Ramos (cell line): ENCODE measurements around the gene KRTAP5-2.
"Not testable (repeated sequence)": the region's sequence is repeated elsewhere in the genome, so short reads cannot be mapped to it uniquely, and the experiment has no call there.

Source experiments
- in situ Hi-C: fragments of 300-500 bp; cut with MboI; formaldehyde crosslinking; loops from one replicate; pipeline ENCODE4 v1.14.3; 2022; ENCODE audit warnings: low sequenced_read_pairs; ENCODE audit not compliant: unreplicated experiment

KRTAP5-2 gene

DNA sequence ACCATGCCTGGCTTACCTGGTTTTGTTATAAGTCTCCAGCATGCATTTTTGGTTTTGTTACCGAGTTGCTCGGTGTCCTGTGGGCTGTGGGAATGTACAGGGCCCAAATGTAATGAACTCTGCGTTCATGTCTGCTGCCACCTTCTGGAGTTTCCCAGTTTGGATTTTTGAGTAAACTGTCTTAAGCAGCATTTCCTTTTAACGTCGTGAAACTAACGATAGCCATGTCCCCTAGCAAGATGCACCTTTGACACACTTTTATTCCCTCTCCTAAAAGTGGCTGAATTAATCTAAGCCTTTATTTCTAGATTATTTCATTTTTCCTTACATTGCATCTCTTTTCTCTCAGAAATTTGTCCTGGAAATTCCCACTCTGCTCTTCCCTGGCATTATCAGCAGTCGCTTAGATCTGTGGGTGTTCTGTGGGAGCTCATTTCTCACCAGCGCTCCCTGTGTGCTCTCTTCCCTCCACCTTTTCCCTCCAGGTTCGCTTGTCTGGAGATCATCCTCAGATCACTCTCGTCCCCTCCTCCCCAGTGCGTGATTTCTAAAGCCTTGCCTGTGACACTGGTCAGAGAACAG lies 2.0 kb downstream of the KRTAP5-2 start:
- in situ Hi-C loops: not testable (repeated sequence)

DNA sequence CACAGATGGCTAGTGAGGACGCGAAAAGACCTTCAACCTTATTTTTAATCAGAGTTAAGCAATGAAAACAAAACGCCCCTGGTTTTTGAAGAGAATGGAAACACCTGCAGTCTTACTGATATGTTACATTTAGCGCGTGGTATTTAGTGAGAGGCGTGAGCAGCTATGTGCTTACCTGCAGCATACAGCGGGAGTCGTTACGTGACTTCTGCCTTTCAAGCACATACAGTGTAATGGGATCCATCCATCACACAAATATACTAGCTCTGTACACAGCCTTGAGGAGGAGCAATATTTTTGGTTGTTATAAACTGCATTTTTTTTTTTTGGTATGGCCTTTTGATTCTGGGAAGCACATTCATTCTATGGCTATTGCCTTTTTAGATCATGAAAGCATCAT lies 5.5 kb downstream of the KRTAP5-2 start:
- in situ Hi-C loops: no loop called here

DNA sequence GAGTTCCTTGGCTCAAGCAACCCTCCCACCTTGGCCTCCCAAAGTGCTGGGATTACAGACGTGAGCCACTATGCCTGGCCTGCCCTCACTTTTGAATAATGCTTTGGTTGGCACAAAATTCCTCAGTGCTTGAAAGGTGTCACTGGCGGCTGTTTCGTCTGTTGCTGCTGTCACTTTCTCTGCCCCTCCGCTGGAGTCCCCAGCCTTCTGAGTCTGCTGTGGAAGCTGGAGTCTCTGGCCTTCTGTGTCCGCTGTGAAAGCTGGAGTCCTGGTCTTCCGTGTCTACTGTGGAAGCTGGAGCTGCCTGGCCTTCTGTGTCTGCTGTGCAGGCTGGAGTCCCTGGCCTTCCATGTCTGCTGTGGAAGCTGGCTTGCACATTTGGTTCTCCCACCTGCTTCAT lies 8.1 kb downstream of the KRTAP5-2 start:
- in situ Hi-C loops: no loop called here

DNA sequence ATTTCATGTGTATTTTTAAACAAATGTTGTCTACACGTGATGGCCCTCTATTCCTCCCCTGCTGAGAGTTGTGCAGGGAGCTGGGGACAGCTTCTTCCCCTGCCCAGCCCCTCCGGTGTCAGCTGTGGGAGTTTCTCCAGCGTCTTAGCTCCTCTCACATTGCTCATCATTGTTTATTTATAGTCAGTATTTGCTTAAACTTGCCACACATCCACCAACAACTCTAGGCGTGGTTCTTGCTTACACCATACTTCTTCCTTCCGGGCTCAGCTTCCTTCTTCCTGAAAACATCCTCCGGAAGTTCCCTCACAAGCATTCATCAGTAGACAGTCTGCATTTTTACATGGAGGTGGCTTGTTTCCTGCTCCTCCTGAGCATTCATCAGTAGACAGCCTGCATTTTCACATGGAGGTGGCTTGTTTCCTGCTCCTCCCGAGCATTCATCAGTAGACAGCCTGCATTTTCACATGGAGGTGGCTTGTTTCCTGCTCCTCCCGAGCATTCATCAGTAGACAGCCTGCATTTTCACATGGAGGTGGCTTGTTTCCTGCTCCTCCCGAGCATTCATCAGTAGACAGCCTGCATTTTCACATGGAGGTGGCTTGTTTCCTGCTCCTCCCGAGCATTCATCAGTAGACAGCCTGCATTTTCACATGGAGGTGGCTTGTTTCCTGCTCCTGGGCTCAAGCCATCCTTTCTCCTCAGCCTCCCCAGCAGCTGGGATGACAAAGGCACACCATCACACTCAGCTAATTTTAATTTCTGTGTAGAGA lies 8.7 kb downstream of the KRTAP5-2 start:
- in situ Hi-C loops: not testable (repeated sequence)

DNA sequence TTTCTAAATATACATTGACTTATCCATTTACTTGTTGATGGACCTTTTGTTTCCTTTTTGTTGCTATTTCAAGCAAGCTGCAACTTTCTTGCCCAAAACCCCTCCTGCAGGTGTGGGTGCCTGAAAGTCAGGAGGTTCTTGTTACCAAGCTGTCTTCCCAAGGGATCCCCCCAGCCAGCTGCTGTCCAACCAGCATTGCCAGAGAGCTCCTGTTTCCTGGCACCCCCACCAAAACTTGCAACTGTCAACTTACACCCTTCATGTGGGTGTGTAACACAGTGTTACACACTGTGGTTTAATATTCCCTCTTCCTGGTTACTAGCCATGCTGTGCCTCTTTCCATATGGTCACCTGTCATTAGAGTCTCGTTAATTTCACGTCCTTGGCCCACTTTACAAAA lies 11.4 kb downstream of the KRTAP5-2 start:
- in situ Hi-C loops: no loop called here

DNA sequence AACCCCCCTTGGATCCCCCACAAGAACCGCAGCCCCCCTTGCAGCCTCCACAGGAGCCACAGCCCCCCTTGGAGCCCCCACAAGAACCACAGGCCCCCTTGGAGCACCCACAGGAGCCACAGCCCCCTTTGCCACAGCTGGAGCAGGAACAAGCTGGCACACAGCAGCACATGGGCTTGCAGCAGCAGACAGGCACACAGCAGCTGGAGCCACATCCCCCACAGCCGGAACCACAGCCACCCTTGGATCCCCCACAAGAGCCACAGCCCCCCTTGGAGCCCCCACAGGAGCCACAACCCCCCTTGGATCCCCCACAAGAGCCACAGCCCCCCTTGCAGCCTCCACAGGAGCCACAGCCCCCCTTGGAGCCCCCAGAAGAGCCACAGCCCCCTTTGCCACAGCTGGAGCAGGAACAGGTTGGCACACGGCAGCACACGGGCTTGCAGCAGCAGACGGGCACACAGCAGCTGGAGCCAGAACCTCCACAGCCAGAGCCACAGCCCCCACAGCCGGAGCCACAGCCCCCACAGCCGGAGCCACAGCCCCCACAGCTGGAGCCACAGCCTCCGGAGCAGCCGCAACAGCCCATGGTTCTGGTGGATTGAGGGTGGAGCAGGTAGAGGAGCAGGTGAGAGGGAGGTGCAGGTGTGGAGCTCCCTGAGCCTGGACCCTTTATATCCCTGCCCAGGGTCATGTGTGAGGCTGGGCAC lies 13.3 kb downstream of the KRTAP5-2 start, which contains the start of gene KRTAP5-1:
Gene KRTAP5-1 (minus strand): TSS at position 623 of the 710 bp plus-strand sequence. CDS start 34 bp downstream, at position 589.
- in situ Hi-C loops: not testable (repeated sequence)

DNA sequence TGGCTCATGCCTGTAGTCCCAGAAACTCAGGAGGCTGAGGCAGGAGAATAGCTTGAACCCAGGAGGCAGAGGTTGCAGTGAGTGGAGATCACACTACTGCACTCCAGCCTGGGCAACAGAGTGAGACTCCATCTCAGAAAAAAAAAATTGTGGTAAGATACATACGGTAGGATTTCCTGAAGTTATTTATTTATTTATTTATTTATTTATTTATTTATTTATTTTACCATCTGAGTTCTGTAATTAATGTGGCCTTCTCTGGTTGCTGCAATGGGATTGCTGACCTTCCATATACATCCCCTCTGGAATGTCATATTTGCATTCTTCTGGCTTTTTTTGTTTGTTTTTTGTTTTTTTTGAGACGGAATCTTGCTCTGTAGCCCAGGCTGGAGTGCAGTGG lies 15.2 kb downstream of the KRTAP5-2 start:
- in situ Hi-C loops: not testable (repeated sequence)

DNA sequence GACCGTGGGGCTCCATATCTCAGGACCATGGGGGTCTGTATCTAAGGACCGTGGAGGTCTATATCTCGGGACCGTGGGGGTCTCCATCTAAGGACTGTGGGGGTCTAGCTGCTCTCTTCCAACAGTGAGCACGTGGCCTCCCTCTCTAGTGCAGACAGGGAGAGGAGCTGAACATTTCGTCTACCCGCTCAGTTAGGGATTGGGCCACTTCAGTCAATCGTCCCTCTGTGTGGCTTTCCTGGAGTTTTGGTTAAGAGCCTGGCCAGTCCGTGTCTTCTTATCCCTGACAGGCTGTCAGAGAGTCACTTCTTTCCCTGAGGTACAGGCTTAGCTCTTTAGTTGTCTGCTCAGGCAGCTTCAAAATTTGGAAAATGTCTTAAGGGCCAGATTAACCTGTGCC lies 16.1 kb downstream of the KRTAP5-2 start:
- in situ Hi-C loops: no loop called here

DNA sequence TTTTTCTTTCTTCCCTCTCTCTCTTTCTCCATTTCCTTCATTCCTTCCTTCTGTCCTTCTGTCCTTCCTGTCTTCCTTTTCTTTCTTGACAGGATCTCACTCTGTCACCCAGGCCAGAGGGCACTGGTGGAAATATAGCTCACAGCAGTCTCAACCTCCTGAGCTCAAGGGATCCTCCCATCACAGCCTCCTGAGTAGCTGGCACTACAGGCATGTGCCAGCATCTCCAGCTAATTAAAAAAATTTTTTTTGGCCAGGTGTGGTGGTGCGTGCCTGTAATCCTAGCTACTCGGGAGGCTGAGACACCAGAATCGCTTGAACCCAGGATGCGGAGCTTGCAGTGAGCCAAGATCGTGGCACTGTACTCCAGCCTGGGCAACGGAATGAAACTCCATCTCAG lies 21.3 kb downstream of the KRTAP5-2 start:
- in situ Hi-C loops: no loop called here

DNA sequence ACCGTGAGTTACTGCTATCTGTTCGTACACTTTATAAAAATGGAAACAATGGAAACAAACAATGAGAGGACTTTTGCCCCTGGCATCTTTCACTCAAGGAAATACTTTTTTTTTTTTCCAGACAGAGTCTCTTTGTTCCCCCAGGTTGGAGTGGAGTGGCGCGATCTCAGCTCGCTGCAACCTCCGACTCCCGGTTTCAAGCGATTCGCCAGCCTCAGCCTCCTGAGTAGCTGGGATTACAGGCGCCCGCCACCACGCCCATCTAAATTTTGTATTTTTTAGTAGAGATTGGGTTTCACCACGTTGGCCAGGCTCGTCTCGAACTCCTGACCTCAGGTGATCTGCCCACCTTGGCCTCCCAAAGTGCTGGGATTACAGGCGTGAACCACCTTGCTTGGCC lies 22.3 kb downstream of the KRTAP5-2 start:
- in situ Hi-C loops: not testable (repeated sequence)

DNA sequence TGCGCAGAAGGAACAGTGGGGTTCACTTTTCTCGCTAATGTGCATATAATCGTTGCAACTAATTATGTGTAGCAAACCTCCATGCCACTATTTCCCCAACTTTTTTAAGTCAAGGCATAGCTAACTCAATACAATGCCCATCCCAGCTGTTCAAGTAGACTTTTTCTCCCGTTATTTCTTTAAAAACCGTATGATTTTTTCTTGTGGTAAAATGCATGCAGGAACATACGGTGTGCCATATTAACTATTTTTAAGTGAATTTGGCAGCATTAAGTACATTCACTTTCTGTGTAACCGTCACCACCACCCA lies 23.2 kb downstream of the KRTAP5-2 start:
- in situ Hi-C loops: no loop called here

DNA sequence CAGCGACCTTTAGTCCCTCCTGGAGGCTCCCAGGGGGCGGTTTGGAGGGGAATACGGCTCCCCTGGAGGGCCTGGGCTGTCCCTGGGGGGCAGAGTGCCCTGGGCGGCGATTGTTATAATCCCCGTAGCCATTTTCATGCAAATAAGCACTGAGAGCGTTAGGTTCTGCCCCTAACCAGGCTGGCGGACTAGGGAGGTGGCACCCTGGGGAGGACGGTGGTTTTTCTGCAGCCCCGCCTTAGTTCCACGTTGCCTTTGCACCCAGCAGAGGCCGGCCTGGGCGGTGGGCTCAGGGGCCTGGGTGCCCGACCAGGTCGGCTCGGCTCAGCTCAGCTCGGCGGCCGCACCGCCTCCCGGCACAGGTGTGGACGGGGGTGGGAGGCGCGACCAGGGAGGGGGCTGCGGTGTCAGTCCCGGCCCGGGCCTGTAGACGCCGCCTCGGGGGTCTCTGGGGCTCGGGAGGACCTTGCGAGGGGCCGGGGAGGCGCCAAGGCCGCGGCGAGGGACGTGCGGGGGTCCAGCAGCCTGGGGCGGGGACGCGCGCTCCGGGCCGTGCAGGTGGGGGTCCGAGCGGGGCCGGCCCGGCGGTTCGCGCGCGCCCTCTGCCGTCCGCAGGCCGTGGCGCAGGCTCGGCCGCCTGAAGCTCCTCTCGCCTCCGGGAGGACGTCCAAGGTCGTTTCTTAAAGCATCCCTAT lies 23.7 kb downstream of the KRTAP5-2 start:
- in situ Hi-C loops: no loop called here

DNA sequence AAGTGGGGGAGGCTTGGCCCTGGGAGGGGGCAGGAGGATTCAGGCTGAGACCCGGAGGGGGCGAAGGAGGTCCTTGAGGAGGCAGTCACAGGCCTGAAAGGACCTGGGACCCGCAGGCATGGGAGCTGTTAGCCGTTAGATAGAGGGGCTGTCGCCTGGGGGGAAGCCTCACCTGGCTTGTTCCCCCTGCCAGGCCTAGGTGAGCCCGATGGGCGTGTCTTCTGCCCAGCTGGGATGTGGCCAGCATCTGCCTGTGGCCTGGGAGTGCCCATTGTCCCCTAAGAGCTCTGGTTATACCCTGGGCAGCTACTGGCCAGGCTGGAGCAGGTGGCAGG lies 24.2 kb downstream of the KRTAP5-2 start:
- in situ Hi-C loops: no loop called here

DNA sequence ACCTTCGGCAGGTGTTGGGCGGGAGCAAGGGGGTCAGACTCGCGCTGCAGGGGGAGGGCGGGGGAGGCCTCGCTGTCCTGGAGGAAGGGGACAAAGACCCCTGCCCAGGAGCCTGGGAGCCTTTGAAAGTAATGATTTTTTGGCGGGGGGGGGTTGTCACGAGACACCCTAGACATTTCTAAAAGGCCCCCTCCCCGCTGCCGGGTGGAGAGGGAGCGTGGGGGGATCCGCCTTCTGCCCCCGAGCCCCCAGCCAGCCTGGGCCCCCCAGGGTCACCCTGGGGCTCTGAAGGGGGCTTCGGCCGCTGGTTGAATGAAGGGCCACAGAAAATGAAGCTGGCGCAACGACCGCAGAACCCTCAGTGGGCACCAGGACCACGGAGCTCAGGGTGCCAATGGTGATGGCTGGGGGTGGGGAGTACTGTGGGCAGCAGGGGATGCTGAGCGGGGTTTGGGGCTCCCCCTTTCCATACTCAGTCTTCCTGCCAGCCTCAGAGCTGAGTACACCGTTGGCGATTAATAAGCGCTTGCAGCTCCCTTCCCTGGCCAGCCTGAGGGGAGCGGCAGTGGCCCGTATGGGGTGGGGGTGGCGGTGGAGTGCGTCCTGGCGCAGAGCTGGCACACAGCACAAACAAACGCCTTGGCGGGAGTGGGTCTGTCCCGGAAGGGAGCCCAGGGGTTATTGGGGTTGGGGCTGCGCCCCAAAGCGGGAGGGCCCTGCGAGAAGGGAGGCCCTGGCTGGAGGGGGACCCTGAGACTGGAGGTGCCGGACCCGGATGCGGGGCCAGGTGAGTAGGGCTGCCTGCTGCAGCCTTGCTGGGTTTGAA lies 24.8 kb downstream of the KRTAP5-2 start:
- in situ Hi-C loops: no loop called here

DNA sequence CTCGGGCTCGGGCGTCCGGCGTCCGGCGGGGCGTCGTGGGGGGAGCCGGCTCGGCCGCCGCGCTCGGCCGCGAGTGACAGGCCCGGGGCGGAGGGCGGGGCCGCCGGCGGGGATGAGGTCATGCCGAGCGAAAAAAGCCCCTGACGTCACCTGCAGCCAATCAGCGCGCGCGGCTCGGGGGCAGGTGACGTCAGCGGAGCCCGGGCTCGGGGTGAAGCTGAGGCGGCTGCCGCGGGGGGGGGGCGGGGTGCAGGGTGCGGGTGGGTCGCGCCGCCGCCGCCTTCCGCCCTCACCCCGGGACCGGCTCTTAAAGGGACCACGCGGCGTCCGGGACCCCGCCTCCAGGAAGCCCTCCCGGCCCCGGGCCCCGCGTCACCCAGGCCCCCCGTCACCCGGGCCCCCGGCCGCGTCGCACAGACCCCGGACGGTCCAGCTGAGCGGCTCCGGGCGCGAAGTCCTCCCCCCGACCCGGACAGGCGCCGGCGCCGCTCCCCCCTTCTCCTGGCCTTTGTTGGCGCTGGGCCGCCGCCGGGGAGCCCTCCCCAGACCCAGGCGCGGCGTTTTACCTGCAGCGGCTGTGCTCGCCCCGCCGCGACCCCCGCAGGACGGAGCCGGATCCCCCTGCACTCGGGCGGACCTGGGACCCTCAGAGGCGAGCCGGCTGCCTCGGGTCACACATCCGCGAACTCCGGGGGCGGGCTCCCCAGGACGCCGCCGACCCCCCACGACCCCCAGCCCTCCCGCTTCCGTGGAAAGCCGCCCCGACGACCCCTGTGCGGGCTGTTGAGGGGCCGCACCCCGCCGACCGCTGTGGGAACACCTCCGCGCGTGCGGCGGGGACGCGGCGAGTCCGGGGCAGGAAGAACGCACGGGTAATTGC lies 25.7 kb downstream of the KRTAP5-2 start, which contains the start of gene DUSP8:
Gene DUSP8 (minus strand): TSS at position 75 of the 880 bp plus-strand sequence. CDS start 6,445 bp downstream, outside the sequence.
- in situ Hi-C loops: no loop called here

DNA sequence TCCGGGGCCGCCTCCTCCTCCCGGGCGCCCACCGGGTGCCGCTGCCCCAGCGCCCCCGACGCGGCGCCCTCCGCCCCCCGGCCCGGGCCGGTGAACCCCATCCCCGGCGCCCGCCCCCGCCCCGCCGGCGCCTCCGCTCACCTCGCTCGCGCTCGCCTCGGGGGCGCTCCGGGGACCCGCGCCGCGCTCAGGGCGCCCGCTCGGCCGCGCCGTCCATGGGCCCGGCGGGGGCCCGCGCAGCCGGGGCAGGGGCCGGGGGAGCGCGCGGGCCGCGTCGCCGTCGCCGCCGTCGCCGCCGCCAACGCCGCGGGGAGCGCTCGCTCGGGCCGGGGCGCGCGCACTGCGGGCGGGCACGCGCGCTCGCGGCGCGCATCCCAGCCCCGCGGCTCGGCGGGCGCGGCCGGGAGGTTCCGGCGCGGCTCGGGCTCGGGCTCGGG lies 26.3 kb downstream of the KRTAP5-2 start:
- in situ Hi-C loops: no loop called here

DNA sequence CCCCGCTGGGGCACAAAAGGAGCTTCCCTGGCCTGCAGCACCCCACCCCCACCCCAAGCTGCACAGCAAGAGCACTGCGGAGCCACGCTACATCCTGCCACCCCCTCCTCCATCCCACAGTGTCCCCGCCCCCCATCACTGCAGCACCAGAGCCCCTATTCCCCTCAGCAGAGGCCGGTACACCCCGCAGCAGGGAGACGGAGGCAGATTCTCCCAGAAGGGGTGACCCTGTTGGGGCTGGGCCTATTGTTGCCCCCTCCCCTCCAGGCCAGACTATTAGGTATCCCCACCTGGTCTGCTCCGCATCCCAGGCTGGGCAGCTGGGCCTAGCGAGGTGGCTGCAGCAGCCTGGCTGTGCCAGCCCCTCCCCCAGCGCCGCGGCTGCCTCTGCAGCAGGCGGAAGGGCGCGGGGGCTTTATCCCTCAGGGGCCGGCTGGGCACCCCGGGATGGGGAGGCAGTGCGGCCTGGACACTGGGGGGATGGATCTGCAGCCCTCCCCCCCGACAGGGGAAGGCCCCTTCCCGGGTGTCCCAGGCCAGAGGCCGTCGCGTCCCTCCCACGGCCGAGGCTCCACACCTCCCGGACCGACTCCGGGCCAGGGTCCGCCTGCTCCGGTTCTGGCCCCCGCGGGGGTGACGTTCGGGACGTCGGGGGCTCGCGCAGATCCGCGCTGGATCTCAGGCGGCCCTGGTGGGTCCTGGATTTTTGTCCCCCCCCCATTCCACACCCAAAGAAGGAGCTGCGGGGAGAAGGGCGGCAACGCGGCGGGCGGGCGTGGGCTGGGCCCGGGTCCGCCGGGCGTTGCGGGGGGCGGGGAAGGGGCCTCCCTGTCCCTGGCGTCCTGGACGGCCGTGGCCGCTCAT lies 27.0 kb downstream of the KRTAP5-2 start:
- in situ Hi-C loops: no loop called here

DNA sequence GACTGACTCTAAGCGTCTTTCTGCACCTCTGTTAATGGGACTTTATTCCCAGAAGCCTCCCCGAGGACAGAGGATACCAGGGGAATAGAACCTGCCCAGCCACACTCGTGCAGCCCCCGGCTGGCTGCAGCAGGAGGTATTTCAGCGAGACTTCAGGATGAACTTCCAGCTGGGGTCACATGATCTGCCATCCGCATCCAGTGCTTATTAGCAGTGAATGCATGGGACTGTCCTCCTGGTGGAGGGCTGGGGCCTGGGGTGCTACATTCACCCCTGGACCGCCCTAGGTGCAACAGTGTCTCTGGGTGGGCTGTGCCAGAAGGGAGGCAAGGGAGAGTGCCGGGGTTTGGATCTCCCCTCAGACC lies 27.6 kb downstream of the KRTAP5-2 start:
- in situ Hi-C loops: no loop called here
